Stimulated activated CD8-positive, alpha-beta memory T cell treated with anti-CD3 and anti-CD28 coated beads, Interleukin-4, amount 100 ng/mL, for 4 hours (primary cell): ENCODE results near the gene MYRIP.

ENCODE experiments used
- DNase-seq, 2 donors: peaks; one replicate each; pipeline ENCODE4 v3.0.0-alpha.2; 2020; ENCODE audit warnings: low read depth in 2 of 2, low spot score in 1 of 2

MYRIP gene

DNA sequence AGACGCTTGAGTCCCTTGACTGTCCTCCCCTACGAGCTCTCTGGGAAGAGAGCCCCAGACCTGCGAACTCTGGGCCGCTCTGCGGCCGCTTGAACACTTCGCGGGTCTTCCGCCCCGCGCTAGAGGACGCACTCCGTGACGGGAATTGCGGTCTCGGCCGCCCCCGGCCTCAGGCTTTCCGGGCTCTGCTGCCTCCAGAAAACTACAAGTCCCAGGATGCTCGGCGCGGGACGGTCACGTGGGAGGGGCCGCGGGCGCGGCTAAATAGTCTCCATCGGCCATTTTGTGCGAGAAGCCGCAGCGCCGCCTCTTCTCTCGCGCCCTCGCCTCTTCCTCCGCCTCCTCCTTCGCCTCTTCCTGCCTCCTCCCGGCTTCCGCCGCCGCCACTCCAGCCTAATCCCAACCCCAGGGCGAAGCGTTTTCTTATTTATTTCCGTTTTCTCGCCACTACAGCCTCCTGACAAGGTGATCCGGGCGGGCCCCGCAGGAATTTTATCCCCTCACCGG is 500.1 kb downstream of the MYRIP start, which contains the start of gene EIF1B:
Gene EIF1B, plus strand, starts transcription at position 290 of the 507 bp plus-strand sequence. CDS start 235 bp downstream, outside the sequence.
- DNase-seq: peak; percentile 95 to 96
